Measurements from ENCODE around the gene TCF3. TPM values are rescaled to one million over a fixed set of nuclear protein-coding genes. Genes with fewer than 3 reads are reported as not detected.
"Not testable (repeated sequence)": the region's sequence is repeated elsewhere in the genome, so short reads cannot be mapped to it uniquely, and the experiment has no call there.

The TCF3 gene
- total RNA-seq, 1 donor from 2014 or later, result 43.2 TPM

DNA sequence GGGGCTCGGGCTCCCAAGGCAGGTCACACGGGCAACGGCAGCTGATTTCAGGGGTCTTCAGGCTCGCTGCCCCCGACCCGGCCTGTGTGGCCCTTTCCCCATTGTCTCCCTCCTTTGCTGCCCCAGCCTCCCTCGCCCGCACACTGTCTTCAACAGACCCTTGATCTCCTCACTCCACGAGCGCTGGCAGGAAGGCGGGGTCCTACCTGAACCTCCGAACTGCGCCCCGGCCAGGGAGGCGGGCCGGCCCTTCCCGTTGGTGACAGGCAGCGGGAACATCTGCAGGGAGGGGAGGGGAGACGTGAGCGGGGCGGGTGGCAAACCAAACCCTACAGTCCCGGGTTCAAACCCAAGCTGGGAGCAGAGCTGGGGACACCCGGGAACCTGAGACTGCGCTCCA, 6.3 kb downstream of the TCF3 start:
- ATAC-seq, result no peak
- Histone ChIP-seq H3K9me3 (no peaks in the 10 kb centered on the region), H3K4me3 (no peak overlapping the region)

GRCh38 chr19:1645299-1645698, 7.1 kb downstream of the TCF3 start:
- Histone ChIP-seq H3K9me3 (no peaks in the 10 kb centered on the region), H3K27ac (no peak overlapping the region), H3K4me1 (no peaks in the 10 kb centered on the region), H3K27me3 (no peaks in the 10 kb centered on the region), H3K36me3 (peaks cover 8% of the 10 kb centered on the region), H3K4me3 (no peak overlapping the region)
- no peak for TF ChIP-seq CTCF (IDR thresholded peaks at IDR 0.05)
- DNase-seq (no peak), ATAC-seq (no peak)
- intact Hi-C loops (cut with DNase I), result no loop called here

More for the DNA sequence above, 6.3 kb downstream of the TCF3 start:
- no peak for TF ChIP-seq CTCF (IDR thresholded peaks at IDR 0.05)
- DNase-seq, result no peak
- Histone ChIP-seq H3K27me3 (no peaks in the 10 kb centered on the region), H3K36me3 (peaks cover 8% of the 10 kb centered on the region), H3K4me1 (peaks cover 4% of the 10 kb centered on the region), H3K27ac (no peak overlapping the region)
- intact Hi-C loops (cut with DNase I), result no loop called here

- Histone ChIP-seq H3K27ac (no peak overlapping the region), H3K4me1 (no peaks in the 10 kb centered on the region), H3K9me3 (no peaks in the 10 kb centered on the region), H3K27me3 (no peaks in the 10 kb centered on the region), H3K36me3 (peaks cover 8% of the 10 kb centered on the region), H3K4me3 (no peak overlapping the region)
- DNase-seq (no peak), ATAC-seq (no peak)
- intact Hi-C loops (cut with DNase I), result no loop called here
- TF ChIP-seq CTCF (IDR thresholded peaks at IDR 0.05), result no peak
Observed at GRCh38 chr19:1644070-1644469, 8.3 kb downstream of the TCF3 start.

DNA sequence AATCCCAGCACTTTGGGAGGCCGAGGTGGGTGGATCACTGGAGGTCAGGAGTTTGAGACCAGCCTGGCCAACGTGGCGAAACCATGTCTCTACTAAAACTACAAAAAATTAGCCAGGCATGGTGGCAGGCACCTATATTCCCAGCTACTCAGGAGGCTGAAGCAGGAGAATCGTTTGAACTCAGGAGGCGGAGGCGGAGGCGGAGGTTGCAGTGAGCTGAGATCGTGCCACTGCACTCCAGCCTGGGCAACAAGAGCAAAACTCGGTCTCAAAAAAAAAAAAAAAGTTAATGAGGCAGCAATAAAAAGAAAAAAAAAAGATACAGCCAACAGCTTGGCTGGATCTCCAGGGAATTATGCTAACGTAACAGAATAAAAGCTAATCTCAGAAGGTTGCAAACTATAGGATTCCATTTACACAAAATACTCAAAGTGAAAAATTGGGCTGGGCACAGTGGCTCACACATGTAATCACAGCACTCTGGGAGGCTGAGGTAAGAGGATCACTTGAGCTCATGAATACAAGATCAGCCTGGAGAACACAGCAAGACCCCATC, 11.4 kb downstream of the TCF3 start:
- H3K4me3 ChIP-seq; intact Hi-C loops (cut with DNase I); ATAC-seq; H3K9me3 ChIP-seq; DNase-seq; H3K4me1 ChIP-seq; H3K27me3 ChIP-seq; H3K27ac ChIP-seq: not testable (repeated sequence)
- H3K36me3 ChIP-seq, result peaks cover 26% of the 10 kb centered on the region

DNA sequence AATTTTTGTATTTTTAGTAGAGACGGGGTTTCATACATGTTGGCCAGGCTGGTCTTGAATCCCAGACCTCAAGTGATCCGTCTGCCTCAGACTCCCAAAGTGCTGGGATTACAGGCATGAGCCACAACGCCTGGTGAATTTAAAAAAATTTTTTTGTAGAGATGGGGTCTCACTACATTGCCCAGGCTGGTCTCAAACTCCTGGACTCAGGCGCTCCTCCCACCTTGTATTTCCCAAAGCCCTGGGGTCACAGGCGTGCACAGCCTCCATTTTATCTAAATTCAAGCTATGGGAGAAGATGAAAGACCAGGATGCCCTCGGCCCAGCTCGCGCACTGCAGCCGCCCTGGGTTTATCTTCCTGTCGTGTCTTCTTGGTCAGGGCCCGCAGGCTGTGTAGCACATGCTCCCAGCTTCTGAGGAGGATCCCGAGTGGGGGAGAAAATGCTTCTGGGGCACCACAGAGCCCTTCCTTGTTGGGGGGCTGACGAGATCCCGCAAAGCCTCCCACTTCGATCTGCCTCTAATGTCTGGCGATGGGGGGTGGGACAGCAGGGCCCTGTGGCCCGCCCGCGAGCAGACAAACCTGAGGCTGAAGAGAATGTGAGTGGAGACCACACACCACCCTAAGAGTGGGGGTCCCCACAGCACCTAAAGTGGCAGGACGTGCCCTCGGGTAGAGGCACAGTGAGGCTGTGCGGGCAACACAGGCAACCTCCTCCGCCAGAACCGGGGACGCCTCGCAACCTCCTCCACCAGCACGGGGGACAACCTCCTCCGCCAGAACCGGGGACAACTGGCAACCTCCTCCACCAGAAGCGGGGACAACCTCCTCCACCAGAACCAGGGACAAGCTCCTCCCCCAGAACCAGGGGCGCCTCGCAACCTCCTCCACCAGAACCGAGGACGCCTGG, 15.8 kb downstream of the TCF3 start:
- H3K27ac ChIP-seq, result no peak overlapping the region
- no peaks in the 10 kb centered on the region for H3K27me3 ChIP-seq
- no peak for ATAC-seq
- DNase-seq, result no peak
- no peaks in the 10 kb centered on the region for H3K9me3 ChIP-seq
- no peak overlapping the region for H3K4me3 ChIP-seq
- no peak for TF ChIP-seq CTCF (IDR thresholded peaks at IDR 0.05)
- no peaks in the 10 kb centered on the region for H3K4me1 ChIP-seq
- intact Hi-C loops (cut with DNase I), result no loop called here
- peaks cover 22% of the 10 kb centered on the region for H3K36me3 ChIP-seq

DNA sequence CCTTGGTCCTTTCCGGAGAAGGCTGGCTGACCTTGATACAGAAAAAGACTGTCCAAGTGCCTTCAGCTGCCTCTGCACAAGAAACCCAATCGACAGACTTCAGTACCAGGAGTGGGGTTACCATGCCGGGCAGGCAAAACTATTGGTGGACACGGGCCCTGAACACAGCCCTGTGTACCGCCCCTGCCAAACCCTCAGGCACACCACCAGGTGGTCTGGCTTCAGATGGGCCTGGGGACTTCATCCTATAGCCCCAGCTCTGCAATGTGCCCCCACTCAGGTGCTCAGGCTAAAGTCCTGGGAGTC, 17.5 kb downstream of the TCF3 start:
- ATAC-seq, result no peak
- H3K27ac ChIP-seq, result no peak overlapping the region
- no peak for DNase-seq
- TF ChIP-seq CTCF (IDR thresholded peaks at IDR 0.05), result no peak
- no peaks in the 10 kb centered on the region for H3K27me3 ChIP-seq
- H3K9me3 ChIP-seq, result no peaks in the 10 kb centered on the region
- intact Hi-C loops (cut with DNase I), result no loop called here
- no peak overlapping the region for H3K4me3 ChIP-seq
- peaks cover 23% of the 10 kb centered on the region for H3K36me3 ChIP-seq
- H3K4me1 ChIP-seq, result no peaks in the 10 kb centered on the region
